K562 (cell line): ENCODE results near the gene TSC1. TPM values are rescaled to one million over a fixed set of nuclear protein-coding genes. Genes with fewer than 3 reads are reported as not detected.

Experiments
- ARID3A ChIP-seq: IDR thresholded peaks from 2 replicates; pipeline ENCODE4 v1.6.1; 2012; ENCODE audit warnings: low read depth, low read length, improper control_type of control experiment, borderline replicate concordance
- ATF1 ChIP-seq, 2 experiments: fragments of 450-650 bp in 1 of 2; IDR thresholded peaks; 2 replicates each; pipeline ENCODE4 v1.6.1; 2016; ENCODE audit warnings: missing compliant biosample characterization in 1 of 2, missing genetic modification characterization in 1 of 2
- HDAC8 ChIP-seq: fragments of 450-650 bp; IDR thresholded peaks from 2 replicates; pipeline ENCODE4 v1.6.1; 2016; ENCODE audit warnings: mild to moderate bottlenecking, missing genetic modification characterization, moderate library complexity, missing compliant biosample characterization
- HDGF ChIP-seq: fragments of 450-650 bp; IDR thresholded peaks from 2 replicates; pipeline ENCODE4 v1.6.1; 2016
- LARP7 ChIP-seq: fragments of 450-650 bp; IDR thresholded peaks from 2 replicates; pipeline ENCODE4 v1.6.1; 2016
- MTF1 ChIP-seq: fragments of 250-450 bp; sonication (Bioruptor Pico); IDR thresholded peaks from 2 replicates; pipeline ENCODE4 v1.9.0; 2021; ENCODE audit warnings: moderate library complexity, mild to moderate bottlenecking, inconsistent platforms, borderline replicate concordance
- MXD1 ChIP-seq: fragments of 250-450 bp; sonication (Bioruptor Pico); IDR thresholded peaks from 2 replicates; pipeline ENCODE4 v1.8.0; 2021; ENCODE audit warnings: borderline replicate concordance, mild to moderate bottlenecking, moderate library complexity; ENCODE audit not compliant: poor library complexity, severe bottlenecking
- NBN ChIP-seq: fragments of 450-650 bp; IDR thresholded peaks from 2 replicates; pipeline ENCODE4 v1.6.1; 2016; ENCODE audit warnings: low read depth, mild to moderate bottlenecking
- NCOA6 ChIP-seq: fragments of 450-650 bp; IDR thresholded peaks from 2 replicates; pipeline ENCODE4 v1.6.1; 2017; ENCODE audit warnings: mild to moderate bottlenecking
- NONO ChIP-seq, 2 experiments: fragments of 200-400 bp in 1 of 2; fragments of 450-650 bp in 1 of 2; formaldehyde crosslinking in 1 of 2; IDR thresholded peaks; 2 replicates each; pipeline ENCODE4 v1.6.1; 2017; ENCODE audit warnings: low read depth in 2 of 2, mild to moderate bottlenecking in 2 of 2, moderate library complexity in 2 of 2, low read length in 1 of 2
- PHF20 ChIP-seq: fragments of 450-650 bp; IDR thresholded peaks from 2 replicates; pipeline ENCODE4 v1.6.1; 2018; ENCODE audit not compliant: partially characterized antibody
- PML ChIP-seq: IDR thresholded peaks from 2 replicates; pipeline ENCODE4 v1.6.1; 2012; ENCODE audit warnings: low read length, inconsistent platforms
- POLR3A ChIP-seq: IDR thresholded peaks from 2 replicates; pipeline ENCODE4 v1.6.1; 2011; ENCODE audit warnings: borderline replicate concordance, mild to moderate bottlenecking, moderate library complexity; ENCODE audit not compliant: insufficient read length, insufficient read depth; ENCODE audit errors: extremely low read depth
- RBBP5 ChIP-seq: fragments of 200-600 bp; sonication (generic); IDR thresholded peaks from 2 replicates; pipeline ENCODE4 v1.6.1; 2012; ENCODE audit warnings: borderline replicate concordance, mild to moderate bottlenecking, low read length, control low read depth, inconsistent platforms; ENCODE audit not compliant: insufficient read depth, poor library complexity, severe bottlenecking
- SAFB ChIP-seq: fragments of 200-400 bp; formaldehyde crosslinking; IDR thresholded peaks from 2 replicates; pipeline ENCODE4 v1.6.1; 2017; ENCODE audit warnings: low read depth, low read length, borderline replicate concordance
- TCF3 ChIP-seq: sonication (generic); formaldehyde crosslinking; IDR thresholded peaks from 2 replicates; pipeline ENCODE4 v1.4.0; 2020; ENCODE audit warnings: mild to moderate bottlenecking, missing genetic modification reagents
- TGIF2 ChIP-seq: sonication (generic); formaldehyde crosslinking; IDR thresholded peaks from 2 replicates; pipeline ENCODE4 v1.8.1; 2022; ENCODE audit warnings: mild to moderate bottlenecking, missing genetic modification reagents, moderate library complexity
- VEZF1 ChIP-seq: fragments of 200-800 bp; sonication (Bioruptor generic); IDR thresholded peaks from 2 replicates; pipeline ENCODE4 v1.6.1; 2017; ENCODE audit warnings: missing genetic modification characterization, missing compliant biosample characterization
- ZC3H11A ChIP-seq: IDR thresholded peaks from 2 replicates; pipeline ENCODE4 v1.6.1; 2012; ENCODE audit warnings: low read depth, low read length, improper control_type of control experiment
- ZNF212 ChIP-seq: fragments of 450-650 bp; formaldehyde crosslinking; IDR thresholded peaks from 2 replicates; pipeline ENCODE4 v1.4.0; 2020; ENCODE audit warnings: mild to moderate bottlenecking
- ZNF263 ChIP-seq: sonication (generic); formaldehyde crosslinking; IDR thresholded peaks from 2 replicates; pipeline ENCODE4 v1.8.0; 2022; ENCODE audit warnings: mild to moderate bottlenecking, missing genetic modification reagents, borderline replicate concordance
- ZNF445 ChIP-seq: fragments of 250-450 bp; sonication (Bioruptor Pico); IDR thresholded peaks from 2 replicates; pipeline ENCODE4 v1.4.0; 2020; ENCODE audit warnings: low read depth, mild to moderate bottlenecking, moderate library complexity
- ZNF655 ChIP-seq: fragments of 250-450 bp; sonication (Bioruptor Pico); IDR thresholded peaks from 2 replicates; pipeline ENCODE4 v1.5.0; 2021
- polyA plus RNA-seq, 8 experiments: library from polyadenylated mRNA; depleted of rRNA in 4 of 8; stranded (reverse) in 5 of 8; unstranded in 3 of 8; fragments of >200 nt; fragmentation: Nextera tagmentation in 2 of 8; fragmentation: Illumina TruSeq in 1 of 8; extraction: Ambion mirVana in 2 of 8; extraction: Trizol in 1 of 8; gene quantifications; 2 replicates each; pipeline versions ENCODE4 v1.2.1 to v1.2.3, GENCODE V29; 2011 to 2014; ENCODE audit warnings: inconsistent platforms in 1 of 8, missing spikeins in 1 of 8
- total RNA-seq, 7 experiments: library from RNA; depleted of rRNA in 6 of 7; stranded (reverse); fragments of >200 nt in 6 of 7; fragmentation: Illumina TruSeq in 2 of 7; extraction: Trizol in 2 of 7; gene quantifications; 2 replicates each; pipeline versions ENCODE4 v1.2.1 to v1.2.3, GENCODE V29; 2011 to 2021; ENCODE audit warnings: low replicate concordance in 1 of 7

TSC1 gene
- total and polyA plus RNA-seq, 9 of the 15 experiments (the other 6 are each of a cell fraction or from before 2014, with no cell fraction given) = 6.9 to 37.6 (median 18.6) TPM

- TF ChIP-seq ZNF655 (CRISPR knock-in tag) (no peak), VEZF1 (CRISPR knock-in tag) (peak; percentile 86), TGIF2 (CRISPR knock-in tag) (peak; percentile 55; the same call in 1 of the 2 replicates), HDAC8 (tag) (no peak), ZC3H11A (no peak), PML (no peak), MTF1 (CRISPR knock-in tag) (no peak), NBN (no peak), PHF20 (peak; percentile 87), SAFB (no peak), ZNF263 (CRISPR knock-in tag) (peak; percentile 50; the same call in 1 of the 2 replicates), NCOA6 (peak; percentile 98), ATF1 (CRISPR knock-in tag; IDR thresholded peaks at IDR 0.05) (peak; percentile 86), ATF1 (tag; IDR thresholded peaks at IDR 0.05) (peak; percentile 99), TCF3 (CRISPR knock-in tag) (no peak; the same call in 1 of the 2 replicates), POLR3A (no peak), MXD1 (CRISPR knock-in tag) (no peak), ZNF212 (CRISPR knock-in tag) (no peak), NONO (IDR thresholded peaks at IDR 0.05; ENCODE audit: low read depth in 2 of 2, low read length in 1 of 2) (peak in 1 of 2 experiments; percentile 37; a peak in 1 of 4 replicates), RBBP5 (peak; percentile 30), LARP7 (0 out of 2 replicates have a peak, but pooled peaks have one; percentile 48), ZNF445 (CRISPR knock-in tag) (no peak), HDGF (no peak), ARID3A (no peak)
Measured at GRCh38 chr9:132877824-132878694, 66.4 kb downstream of the TSC1 start, which contains the start of gene AK8 (continued).
